Stimulated activated CD8-positive, alpha-beta memory T cell treated with anti-CD3 and anti-CD28 coated beads, Interleukin-7, amount 100 ng/mL, for 1 hour (primary cell): ENCODE measurements around the gene APCDD1L.

Source experiments
- DNase-seq, 2 donors: peaks; one replicate each; pipeline ENCODE4 v3.0.0-alpha.2; 2020; ENCODE audit warnings: low read depth in 2 of 2

The APCDD1L gene

DNA sequence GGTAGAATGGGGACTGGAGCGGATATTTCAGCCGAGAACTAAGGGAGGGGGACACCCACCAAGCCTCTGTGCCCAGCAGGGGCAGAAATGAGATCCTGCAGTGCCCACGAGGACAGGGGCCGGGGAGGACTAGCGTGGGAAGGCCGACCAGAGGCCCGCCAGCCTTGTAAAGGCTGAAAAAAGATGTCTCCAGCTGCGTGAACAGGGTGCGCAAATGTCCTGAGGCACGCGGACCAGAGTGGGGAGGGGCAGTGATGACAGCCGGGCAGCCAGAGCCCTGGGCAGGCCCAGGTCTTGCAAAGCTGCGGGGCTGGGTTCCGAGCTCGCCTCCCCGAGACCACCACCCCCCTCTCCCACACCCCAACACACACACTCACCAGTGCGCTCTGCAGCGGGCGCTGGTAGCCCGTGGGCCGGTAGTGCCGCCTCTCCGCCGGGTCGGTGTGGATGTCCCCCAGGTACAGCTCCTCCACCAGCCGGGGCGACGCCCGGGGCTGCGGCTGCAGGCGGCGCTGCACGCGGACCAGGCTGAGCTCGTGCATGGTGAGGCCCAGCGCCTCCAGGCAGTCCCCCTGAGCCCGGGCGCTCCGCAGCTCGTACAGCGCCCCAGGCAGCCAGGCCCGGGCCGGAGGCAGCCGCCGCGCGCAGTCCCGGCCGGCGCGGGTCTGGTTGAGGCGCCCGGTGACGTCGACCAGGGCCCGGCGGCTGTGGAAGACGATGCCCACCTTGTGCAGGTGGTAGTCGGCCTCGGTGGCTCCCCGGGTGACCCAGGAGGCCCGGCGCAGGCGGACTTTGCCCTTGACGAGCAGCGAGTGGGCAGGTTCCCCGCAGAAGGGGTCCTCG lies 48.2 kb downstream of the APCDD1L start:
- DNase-seq: no peak

DNA sequence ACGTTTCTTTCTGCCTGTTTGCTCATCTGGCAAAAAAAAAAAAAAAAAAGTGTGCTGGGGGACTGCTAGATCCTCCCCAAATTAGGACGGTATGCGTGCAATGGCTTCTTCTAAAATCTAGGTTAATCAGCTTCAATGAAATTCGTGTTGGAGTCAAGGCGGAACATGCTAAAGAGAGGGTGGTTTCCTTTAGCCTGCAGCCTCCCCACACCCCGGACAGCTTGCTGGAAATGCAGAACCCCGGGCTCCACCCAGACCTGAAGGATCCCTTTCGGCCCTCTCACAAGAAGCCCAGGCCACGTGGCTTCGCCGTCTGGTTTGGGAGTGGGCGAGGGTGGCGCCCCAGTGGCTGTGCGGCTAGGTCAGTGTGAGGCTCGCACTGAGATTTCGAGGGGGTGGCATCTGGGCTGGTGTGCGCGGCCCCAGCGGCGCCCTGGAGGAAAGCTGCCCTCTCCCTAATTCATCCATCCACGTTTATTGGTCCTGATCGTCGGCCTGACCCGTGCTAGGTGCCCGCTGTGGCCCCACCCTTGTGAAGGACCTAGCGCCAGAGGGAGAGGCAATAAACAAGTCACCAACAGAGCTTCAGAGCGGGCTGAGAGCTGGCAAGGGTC lies 49.0 kb downstream of the APCDD1L start:
- DNase-seq: no peak

DNA sequence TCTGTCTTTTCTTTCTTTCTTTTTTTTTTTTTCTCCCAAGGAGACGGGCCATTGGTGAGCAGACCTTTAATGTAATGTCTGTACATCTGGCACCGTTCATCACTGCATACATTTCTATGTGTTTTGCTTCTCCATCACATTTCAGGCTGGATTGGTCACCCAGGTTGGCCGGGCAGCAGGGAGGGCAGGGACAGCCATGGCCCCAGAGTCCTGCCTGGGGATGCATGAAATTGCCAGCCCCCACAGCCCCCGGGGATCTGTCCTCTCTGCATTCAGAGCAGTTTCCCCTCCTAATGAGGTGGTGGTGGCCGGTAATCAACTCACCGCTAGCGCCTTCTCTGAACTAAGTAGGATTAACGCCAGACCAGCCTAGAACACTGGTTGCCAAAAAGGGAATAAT lies 50.4 kb downstream of the APCDD1L start:
- DNase-seq: no peak

DNA sequence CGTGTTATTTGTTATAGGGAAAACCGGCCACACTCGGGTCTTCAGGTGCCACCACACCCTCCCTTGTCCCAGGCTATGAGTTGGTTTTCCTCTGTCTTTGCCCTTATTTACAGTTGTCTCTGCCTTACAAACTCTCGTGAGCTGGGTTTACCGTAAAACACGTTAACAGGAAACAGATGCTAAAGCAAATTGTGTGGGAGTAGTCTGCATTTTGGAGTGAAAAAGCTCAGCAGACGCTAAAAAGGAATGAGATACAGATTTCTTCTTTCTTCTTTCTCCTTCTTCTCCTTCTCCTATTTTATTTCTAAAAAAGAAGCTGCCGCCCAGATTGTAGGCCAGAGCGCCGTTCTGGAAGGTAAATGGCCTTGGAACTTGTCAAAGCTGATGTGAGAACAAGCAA lies 51.9 kb downstream of the APCDD1L start:
- DNase-seq: no peak

DNA sequence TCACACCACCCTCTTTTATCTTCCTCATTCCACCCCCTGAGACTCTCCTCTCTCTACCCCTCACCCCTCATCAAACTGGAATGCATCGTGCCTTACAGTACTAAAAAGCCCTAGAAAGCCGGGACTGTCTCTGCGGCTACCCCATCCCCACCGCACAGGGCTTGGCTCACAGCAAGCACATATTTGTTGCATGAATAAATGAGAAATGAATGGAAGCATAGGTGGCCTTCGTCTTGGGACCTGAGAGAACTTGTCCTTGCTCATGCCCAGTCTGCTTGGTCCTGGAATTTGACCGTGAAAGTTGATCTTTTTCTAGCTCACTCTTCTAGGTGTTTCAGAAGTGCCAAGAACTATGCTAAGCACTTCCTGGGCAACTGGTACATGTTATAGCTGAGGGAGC lies 53.3 kb downstream of the APCDD1L start:
- no peak for DNase-seq

DNA sequence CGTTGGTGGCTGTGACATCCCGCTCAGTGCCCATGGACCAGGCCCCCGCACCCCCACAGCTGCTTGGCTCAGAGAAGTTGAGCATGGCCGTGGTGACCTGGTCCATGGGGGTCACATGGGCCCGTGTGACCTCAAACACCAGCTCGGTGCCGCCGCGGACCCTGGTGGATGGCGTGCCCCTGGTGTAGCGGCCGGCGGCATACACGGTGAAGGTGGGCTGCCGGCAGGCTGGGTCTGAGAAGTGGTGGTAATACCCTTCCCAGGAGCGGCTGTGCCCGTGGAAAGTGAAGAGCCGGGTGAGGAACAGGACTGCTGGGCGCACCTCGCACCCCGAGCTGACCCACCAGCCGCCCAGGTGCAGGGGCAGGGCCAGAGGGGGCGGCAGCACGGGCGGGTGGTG lies 54.1 kb downstream of the APCDD1L start:
- DNase-seq: no peak

DNA sequence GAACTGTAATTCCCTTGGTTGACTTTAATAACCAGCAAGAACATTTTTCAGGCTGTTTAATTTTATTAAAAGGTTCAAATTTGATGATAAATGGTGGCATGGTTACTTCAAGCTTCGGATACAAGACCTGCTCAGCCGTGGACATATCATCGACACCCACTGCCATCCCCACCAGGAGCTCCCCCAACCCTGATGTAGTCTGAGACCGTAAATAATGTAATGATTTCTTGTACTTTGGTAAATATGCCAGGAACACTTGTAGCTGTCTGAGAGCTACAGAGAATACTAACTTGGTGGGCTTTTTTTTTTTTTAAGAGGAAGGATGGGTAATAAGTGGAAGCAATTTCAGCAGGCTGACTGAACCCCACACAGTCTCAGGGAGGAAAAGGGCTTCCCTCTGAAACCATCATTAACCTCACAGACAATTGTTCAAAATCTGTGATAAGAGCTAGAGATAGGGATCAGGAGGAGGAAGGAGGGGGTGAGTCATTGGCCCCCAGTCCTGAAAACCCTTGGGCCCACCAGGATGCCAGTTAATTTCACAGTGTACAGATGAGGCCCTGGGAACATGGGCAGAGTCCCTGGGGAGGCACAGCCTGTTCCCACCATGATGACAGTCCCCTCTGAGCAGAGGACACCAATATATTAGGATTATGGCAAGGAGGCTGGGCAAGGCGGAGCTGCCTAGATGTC lies 56.0 kb downstream of the APCDD1L start:
- DNase-seq: no peak

DNA sequence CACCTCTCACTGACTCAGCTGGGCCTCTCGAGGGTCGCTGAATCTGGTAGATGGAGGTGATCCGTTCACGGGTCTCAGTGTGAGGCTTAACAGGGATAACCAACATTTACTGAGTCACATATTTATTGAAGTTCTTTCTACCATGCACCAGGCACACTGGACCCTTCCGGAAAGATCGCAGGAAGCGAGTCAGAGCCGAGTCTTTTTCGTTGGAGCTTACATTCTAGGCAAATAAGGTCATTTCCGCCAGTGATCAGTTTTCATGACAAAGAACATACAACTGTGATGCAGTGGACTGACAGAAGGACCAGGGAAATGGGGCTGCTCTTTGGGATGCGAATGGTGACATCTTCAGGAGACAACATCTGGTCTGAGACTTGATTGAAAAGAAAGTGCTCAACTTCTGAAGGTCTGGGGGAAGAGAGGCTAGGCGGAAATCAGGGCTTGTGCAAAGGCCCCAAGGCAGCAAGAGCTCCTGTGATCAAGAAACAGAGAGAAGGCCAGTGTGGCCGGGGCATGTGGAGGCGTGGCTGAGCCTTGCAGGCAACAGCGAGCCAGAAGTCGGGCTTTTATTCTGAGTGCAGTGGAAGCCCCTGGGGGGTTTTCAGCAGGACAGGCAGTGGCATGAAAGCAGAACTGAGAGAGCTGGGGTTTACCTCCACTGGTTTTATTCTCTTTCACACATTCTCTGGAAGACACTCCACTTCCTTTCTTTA lies 56.7 kb downstream of the APCDD1L start:
- no peak for DNase-seq

DNA sequence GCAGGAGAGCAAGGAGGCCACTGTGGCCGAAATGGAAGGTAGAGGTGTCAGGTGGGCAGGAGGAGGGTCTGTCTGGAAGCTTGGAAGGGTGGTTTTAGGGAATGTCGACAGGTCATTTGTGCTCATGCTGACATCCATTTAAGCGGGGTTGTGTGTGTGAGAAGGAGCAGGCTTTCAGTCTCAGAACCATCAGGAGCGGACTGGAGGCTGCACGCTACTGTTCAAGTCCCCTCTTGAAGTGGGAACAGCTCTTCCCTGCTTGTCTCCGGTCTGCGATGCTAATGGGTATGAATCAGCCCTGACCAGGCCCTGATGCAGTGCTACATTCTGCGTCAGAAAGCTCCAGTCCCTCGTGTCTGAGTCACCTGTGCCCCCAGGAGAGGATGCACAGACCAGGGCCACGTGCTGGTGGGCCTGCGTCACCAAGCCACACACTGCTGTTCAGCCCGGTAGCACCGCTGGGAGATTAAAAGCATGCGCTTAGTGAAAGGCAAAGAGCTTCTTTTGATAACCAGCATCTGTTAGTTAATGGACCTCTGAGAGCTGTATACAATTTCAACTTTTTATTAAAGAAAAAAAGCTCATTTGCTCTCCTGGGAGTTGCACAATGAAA lies 58.0 kb downstream of the APCDD1L start:
- no peak for DNase-seq

DNA sequence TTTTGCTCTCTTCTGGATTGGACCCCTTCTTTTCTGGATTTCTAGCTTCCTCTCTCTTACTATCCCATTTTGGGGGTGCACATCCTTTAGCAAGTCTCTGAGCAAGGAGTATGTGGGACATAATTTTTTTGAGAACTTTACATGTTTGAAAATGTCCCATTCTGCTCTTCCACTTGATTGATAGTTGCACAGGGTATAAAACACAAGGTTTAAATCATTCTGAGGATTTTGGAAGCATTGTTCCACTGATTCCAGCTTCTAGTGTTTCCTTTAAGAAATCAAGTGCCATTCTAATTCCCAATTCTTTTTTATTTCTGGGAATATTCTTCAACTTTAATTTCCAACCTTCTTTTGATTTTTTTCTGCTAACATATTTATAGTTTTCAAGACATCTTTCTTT lies 60.7 kb downstream of the APCDD1L start:
- DNase-seq: no peak

DNA sequence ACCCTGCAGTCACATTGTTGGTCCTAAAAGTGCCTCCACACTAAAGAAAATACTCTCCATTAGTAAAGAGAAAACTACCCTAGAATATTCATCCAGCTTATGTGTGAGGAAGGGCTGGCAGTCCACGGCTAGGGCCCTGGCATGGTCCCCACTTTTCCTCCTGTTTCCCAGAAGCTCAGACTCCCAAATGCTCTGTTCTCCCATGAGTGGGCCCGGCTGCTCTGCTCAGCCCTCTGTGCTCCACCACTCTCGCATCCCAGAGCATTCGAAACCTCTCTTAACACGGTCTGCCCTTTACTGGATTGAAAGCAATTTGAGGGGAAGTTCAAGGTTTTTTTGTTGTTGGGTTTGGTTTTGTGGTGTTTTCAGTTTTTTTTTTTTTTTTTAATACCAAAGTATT lies 61.8 kb downstream of the APCDD1L start:
- DNase-seq: no peak

DNA sequence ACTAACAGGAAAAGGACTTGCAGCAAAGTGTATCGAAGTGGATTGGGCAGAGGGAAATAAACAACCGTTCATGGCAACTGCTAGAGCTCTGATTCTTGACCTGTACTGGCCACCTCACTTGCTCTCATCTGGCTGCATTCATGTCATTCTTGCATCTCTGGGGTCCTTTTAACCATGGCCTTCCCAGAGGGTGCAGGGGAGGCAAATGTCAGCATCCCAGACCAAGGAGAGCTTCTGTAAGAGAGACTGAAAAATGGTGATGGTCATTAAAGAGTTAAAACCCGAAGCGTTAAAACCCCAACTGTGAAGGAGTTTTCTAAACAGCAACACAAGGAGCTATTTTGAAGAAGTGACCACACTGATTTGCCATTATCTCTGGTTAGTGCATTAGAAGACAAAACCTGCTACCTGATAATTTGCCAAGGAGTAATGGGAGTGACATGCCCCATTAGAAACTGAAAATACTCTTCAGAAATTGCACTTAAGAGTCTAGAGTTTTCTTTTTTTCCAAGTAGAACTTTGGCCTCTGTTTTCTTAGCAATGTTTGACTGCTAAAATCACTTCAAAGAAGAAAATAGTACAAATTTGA lies 62.4 kb downstream of the APCDD1L start:
- no peak for DNase-seq

DNA sequence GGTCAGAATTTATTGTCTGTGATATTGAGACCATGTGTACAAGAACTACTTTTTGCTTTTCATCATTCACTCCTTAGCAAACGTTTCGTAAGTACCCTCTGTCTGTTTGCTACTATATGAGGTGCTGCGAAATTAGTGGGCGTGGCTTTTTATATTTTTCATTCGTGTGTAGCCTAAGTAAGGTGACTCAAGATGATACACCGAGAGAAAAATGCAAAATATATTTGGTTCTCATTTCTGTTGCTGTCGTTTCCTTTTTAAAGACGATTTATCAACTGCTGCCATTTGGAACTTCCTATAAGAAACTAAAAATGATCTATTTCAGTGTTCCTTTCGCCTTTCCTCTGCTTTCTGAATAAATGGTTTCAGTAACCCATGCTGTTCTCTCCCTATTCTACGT lies 64.9 kb downstream of the APCDD1L start:
- no peak for DNase-seq

DNA sequence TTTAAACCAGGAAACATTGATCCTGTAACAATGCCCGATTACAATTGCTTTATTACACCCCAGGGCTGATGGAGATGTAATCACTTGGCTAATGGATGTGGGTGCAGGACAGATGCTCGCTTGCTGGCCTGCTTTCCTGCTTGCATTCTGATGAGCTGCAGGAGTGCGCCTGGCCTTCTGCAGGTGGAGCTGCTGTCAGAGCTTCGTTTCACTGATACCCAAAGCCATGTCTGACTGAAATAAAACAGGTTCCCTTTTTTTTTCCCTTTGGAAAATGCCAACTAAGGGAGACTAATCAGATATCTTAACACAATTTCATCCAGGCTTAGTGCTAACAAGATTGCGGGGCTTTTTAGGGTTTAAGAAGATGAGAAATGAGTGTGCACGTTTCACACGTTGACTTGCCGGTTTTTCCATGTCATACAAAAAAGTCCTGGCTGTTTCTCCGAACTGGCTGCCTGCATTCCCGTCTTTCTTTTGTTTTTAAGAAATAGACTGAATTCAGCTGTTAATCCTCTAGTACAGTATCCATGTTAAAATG lies 65.4 kb downstream of the APCDD1L start:
- no peak for DNase-seq

DNA sequence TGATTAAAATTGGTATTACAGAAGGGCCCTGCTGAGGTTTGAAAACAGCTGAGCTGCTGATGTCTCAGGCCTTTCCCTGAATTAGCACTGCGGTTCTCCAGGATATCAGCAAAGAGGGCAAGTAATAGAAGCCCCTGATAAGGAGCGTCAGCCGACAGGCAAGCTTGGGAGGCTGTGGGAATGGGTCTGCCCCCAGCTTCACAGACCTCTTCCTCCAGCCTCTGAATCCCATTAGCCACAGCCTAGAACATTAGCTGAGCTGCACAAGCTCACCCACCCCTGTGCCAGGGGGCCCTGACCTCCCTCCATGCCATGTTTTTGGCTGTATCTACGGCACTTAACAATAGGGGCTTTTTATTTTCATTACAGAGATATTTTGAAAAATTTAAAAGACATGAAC lies 66.2 kb downstream of the APCDD1L start:
- no peak for DNase-seq

DNA sequence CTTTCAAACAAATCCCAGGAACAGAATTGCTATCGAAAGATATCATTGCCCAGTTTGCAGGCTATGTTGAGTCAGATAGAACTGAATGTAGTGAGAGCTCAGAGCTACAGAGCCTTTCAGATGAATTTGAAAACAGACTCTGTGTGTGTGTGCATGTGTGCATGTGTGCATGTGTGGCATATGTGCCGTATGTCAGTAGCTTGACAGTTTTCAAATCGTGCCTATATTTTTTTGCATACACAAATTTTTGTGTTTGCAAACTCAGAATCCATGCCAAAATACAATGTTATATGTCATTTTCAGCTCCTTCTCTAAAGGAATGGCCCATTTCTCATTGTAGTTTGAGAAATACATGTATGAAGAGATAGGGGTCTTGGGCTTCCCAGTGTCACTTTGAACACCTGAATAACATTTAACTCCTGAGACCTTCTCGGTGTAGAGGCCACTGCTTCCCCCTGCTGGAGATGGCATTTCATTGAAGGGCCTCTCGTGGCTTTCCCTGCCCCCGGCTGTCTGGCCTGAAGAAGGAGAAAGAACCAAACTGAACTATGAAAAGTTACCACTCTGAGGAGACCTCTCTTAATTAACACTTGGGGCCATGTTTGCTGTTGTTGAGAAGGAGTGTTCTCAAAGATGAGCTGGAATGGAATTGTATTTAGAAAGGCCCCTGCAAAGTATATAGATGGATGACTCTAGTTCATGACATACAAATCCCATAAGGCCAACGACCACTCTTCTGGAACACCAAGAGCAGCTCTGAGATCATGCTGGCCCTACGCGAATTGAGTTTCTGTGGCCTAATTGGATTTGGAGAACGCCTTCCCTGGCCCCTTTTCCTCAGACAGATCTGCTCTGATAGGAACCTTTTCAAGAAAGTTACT lies 67.4 kb downstream of the APCDD1L start:
- DNase-seq: peak in 1 of 2 donors; percentile 5

DNA sequence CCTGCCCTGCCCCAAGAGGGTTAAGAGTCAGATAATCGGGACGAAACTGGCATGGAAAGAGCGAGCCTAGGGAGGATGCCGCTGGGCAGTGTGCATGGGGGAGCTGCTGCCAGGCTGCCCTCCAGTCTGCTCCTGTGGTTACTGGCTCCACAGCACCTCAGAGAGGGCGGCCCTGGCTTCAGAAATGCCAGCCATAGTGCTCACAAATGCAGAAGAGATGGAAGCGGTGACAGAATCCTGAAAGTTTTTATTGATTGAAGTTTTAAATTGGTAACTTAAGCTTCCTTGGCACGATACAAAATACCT lies 68.3 kb downstream of the APCDD1L start:
- DNase-seq: no peak

DNA sequence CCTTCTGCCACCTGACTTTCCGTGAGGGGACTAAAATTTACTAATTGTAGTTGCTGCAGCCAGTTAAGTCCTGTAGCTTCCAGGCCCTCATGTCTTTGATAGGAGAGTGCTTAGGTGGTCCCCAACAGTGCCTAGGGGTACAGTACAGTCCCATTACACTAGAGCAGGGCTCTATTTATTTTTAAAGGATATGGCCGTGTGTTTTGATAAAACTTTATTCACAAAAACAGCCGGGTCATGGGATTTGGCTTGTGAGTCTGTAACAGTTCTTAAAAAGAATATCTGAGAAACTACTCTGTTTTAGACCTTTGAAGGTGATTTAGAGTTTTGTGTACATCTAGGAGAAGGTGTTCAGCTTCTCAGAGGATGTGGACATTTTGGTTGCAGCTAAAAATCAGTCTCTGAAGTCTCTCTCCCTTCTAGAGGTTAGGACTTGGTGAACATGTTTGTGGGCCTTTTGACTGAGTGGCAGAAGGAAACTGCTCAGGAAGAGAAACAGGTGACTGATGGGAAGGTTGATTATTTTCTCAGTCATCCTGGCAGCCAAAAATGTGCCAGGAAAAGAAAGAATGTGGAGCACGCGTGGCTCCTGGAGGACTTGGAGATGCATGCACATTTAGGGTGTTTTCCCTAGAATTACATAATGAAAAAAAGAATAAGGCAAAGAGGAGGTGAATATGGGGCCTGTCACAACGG lies 68.8 kb downstream of the APCDD1L start:
- no peak for DNase-seq

DNA sequence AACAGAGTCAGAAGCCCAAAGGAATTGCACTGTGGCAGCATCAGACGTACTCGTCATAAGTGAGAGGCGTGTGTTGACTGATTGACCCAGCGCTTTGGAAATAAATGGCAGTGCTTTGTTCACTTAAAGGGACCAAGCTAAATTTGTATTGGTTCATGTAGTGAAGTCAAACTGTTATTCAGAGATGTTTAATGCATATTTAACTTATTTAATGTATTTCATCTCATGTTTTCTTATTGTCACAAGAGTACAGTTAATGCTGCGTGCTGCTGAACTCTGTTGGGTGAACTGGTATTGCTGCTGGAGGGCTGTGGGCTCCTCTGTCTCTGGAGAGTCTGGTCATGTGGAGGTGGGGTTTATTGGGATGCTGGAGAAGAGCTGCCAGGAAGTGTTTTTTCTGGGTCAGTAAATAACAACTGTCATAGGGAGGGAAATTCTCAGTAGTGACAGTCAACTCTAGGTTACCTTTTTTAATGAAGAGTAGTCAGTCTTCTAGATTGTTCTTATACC lies 70.4 kb downstream of the APCDD1L start:
- no peak for DNase-seq

DNA sequence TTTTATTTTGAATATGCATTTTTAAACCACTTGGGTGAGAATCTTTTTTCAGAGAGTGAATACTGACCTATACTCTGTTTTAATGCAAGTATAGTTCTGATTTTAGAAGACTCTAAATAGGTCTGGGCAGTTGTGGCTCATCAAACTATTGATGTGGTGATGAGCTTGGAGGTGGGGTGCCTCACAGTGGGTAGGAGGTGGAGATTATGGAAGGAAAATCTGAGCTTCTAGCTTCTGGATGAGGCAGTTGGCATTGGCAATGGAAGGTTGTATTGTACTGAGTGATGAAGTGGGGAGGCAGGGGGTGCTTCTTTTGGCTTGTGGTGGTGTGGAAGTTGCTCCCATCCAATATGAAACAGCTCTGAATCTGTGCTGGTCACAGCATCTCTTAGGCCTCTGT lies 73.5 kb downstream of the APCDD1L start:
- DNase-seq: no peak
